HG03460 (cell line): ENCODE measurements around the gene PRDX5.

Source experiments
- ATAC-seq: cut with Tn5 transposase; IDR thresholded peaks from one replicate; pipeline ENCODE4 v1.9.1; 2021; ENCODE audit not compliant: unreplicated experiment

The PRDX5 gene

GRCh38 chr11:64359712-64360445, 42.0 kb downstream of the PRDX5 start:
- ATAC-seq: no peak

GRCh38 chr11:64360448-64360921, 42.6 kb downstream of the PRDX5 start:
- ATAC-seq: no peak

DNA sequence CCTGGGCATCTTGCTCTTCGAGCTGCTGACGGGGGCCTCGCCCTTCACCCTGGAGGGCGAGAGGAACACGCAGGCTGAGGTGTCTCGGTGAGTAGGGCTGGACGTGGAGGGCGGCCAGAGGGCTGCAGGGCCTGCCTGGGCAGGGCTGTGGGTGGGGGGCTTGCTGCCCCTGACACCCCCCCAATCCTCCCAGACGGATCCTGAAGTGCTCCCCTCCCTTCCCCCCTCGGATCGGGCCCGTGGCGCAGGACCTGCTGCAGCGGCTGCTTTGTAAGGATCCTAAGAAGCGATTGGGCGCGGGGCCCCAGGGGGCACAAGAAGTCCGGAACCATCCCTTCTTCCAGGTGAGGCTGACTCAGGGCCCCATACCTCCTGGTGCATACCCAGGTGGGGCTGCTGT, 43.7 kb downstream of the PRDX5 start:
- ATAC-seq: no peak

- ATAC-seq: no peak
These were observed 44.4 kb downstream of the PRDX5 start for GRCh38 chr11:64362339-64362738.

- no peak for ATAC-seq
These were observed 46.5 kb downstream of the PRDX5 start for GRCh38 chr11:64364435-64364834.

DNA sequence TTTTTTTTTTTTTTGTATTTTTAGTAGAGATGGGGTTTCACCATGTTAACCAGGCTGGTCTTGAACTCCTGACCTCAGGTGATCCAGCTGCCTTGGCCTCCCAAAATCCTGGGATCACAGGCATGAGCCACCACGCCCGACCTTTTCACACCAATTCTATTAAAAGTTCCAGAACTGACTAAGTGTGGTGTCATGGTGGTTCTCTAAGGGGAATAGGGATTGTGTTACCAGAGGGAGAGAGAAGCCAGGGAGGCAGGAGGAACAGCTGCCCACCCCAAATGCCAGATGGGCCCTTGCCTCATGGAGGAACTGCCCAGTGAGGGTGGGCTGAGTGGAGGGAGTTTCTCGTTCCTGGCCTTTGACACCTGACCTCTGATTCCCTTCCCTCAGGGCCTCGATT, 47.0 kb downstream of the PRDX5 start:
- ATAC-seq: no peak

- ATAC-seq: no peak
These were observed 48.8 kb downstream of the PRDX5 start for GRCh38 chr11:64366751-64367150.

GRCh38 chr11:64367931-64368672, 50.2 kb downstream of the PRDX5 start:
- no peak for ATAC-seq

DNA sequence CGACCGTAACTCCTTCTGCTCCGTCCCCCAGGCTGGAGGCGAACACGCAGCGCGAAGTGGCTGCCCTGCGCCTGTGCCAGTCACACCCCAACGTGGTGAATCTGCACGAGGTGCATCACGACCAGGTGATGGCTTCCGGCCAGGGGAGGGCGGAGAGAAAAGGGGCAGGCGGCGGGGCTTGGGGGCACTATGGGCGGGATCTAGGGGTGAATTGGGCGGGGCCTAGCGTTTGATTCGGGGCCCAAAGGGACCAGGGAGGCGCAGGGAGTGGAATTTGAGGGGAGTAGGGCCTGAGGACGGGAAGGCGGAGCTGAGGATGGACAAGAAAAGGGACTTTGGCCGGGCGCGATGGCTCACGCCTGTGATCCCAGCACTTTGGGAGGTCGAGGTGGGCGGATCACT, 50.8 kb downstream of the PRDX5 start:
- no peak for ATAC-seq

GRCh38 chr11:64369440-64370421, 51.8 kb downstream of the PRDX5 start:
- ATAC-seq: no peak

DNA sequence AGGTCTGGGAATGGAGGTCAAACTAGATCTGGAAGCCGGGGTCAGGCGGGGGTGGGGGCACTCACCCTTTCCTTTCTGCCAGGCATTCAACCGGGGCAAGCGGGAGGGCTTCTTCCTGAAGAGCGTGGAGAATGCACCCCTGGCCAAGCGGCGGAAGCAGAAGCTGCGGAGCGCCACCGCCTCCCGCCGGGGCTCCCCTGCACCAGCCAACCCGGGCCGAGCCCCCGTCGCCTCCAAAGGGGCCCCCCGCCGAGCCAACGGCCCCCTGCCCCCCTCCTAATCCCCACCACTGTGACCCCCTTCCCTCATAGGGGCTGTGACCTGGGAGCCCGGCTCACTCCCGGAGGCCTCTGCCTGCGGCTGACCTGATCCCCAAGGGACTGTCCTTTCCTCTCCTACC, 53.3 kb downstream of the PRDX5 start:
- ATAC-seq: no peak
